GM19372 (cell line): Measurements from ENCODE around the gene CCDC146.
"Not testable (repeated sequence)": the region's sequence is repeated elsewhere in the genome, so short reads cannot be mapped to it uniquely, and the experiment has no call there.

Experiments used
- ATAC-seq: cut with Tn5 transposase; IDR thresholded peaks from one replicate; pipeline ENCODE4 v1.9.1; 2021; ENCODE audit warnings: mild to moderate bottlenecking, low read depth, moderate library complexity; ENCODE audit not compliant: unreplicated experiment

Gene CCDC146

GRCh38 chr7:77197141-77197540 is 74.7 kb downstream of the CCDC146 start:
- no peak for ATAC-seq

GRCh38 chr7:77199013-77199966 is 76.9 kb downstream of the CCDC146 start, which contains the start of gene FGL2:
Gene FGL2, minus strand, starts transcription at chr7:77199819. Its CDS starts 26 bp downstream, at chr7:77199793.
- no peak for ATAC-seq

- no peak for ATAC-seq
Observed at GRCh38 chr7:77200542-77200941, 78.1 kb downstream of the CCDC146 start.

- ATAC-seq, result peak; percentile 89
Observed at GRCh38 chr7:77202481-77202976, 80.1 kb downstream of the CCDC146 start.

- no peak for ATAC-seq
Observed at GRCh38 chr7:77205706-77206105, 83.3 kb downstream of the CCDC146 start.

- no peak for ATAC-seq
Observed at GRCh38 chr7:77208416-77208815, 86.0 kb downstream of the CCDC146 start.

GRCh38 chr7:77209479-77210139 is 87.2 kb downstream of the CCDC146 start:
- no peak for ATAC-seq

- ATAC-seq, result no peak
Observed at GRCh38 chr7:77216181-77216845, 93.9 kb downstream of the CCDC146 start.

- no peak for ATAC-seq
Observed at GRCh38 chr7:77217474-77218185, 95.2 kb downstream of the CCDC146 start.

GRCh38 chr7:77219701-77220331 is 97.4 kb downstream of the CCDC146 start:
- ATAC-seq, result not testable (repeated sequence)

GRCh38 chr7:77222065-77222464 is 99.7 kb downstream of the CCDC146 start:
- no peak for ATAC-seq

- ATAC-seq, result no peak
Observed at GRCh38 chr7:77222819-77223218, 100.4 kb downstream of the CCDC146 start.

- ATAC-seq, result no peak
Observed at GRCh38 chr7:77223261-77223660, 100.8 kb downstream of the CCDC146 start.

- ATAC-seq, result no peak
Observed at GRCh38 chr7:77226357-77226839, 104.0 kb downstream of the CCDC146 start.

GRCh38 chr7:77228795-77229194 is 106.4 kb downstream of the CCDC146 start:
- not testable (repeated sequence) for ATAC-seq

GRCh38 chr7:77232467-77232866 is 110.1 kb downstream of the CCDC146 start:
- no peak for ATAC-seq

- ATAC-seq, result no peak
Observed at GRCh38 chr7:77235276-77235675, 112.9 kb downstream of the CCDC146 start.

GRCh38 chr7:77238703-77239136 is 116.3 kb downstream of the CCDC146 start:
- no peak for ATAC-seq

- no peak for ATAC-seq
Observed at GRCh38 chr7:77239471-77239870, 117.1 kb downstream of the CCDC146 start.
